ENCODE measurements around the gene ANO9.

GRCh38 chr11:476416-476815 is 34.6 kb upstream of the ANO9 start:
- TF ChIP-seq CTCF (IDR thresholded peaks at IDR 0.05) (no peak), EZH2phosphoT487 (IDR thresholded peaks at IDR 0.05) (no peak), EZH2 (IDR thresholded peaks at IDR 0.05) (no peak)
